Trophoblast cell (in vitro differentiated cells and primary cell): Measurements from ENCODE around the gene LRP1B.

ENCODE experiments used
- DNase-seq, 2 donors: peaks; one replicate each; pipeline ENCODE4 v3.0.0-alpha.2; 2016
- H2AFZ ChIP-seq: 2 replicates; pipeline ENCODE4 v1.6.1; 2013; ENCODE audit warnings: low read length, moderate library complexity, mild to moderate bottlenecking; ENCODE audit not compliant: insufficient read depth, poor library complexity
- H2AK5ac ChIP-seq: 2 replicates; pipeline ENCODE4 v1.6.1; 2013; ENCODE audit warnings: mild to moderate bottlenecking, low read length
- H2BK120ac ChIP-seq: 2 replicates; pipeline ENCODE4 v1.6.1; 2013; ENCODE audit warnings: low read length, mild to moderate bottlenecking, moderate library complexity; ENCODE audit not compliant: insufficient read depth, poor library complexity
- H2BK12ac ChIP-seq: 2 replicates; pipeline ENCODE4 v1.6.1; 2013; ENCODE audit warnings: mild to moderate bottlenecking, low read length, moderate library complexity
- H2BK5ac ChIP-seq: 2 replicates; pipeline ENCODE4 v1.6.1; 2013; ENCODE audit warnings: low read length, low read depth, moderate library complexity, mild to moderate bottlenecking; ENCODE audit not compliant: poor library complexity
- H3K14ac ChIP-seq: 2 replicates; pipeline ENCODE4 v1.6.1; 2013; ENCODE audit warnings: mild to moderate bottlenecking, low read length
- H3K18ac ChIP-seq: 2 replicates; pipeline ENCODE4 v1.6.1; 2013; ENCODE audit warnings: mild to moderate bottlenecking, low read length
- H3K23ac ChIP-seq: 2 replicates; pipeline ENCODE4 v1.6.1; 2013; ENCODE audit warnings: low read length
- H3K27ac ChIP-seq: 2 replicates; pipeline ENCODE4 v1.5.1; 2013; ENCODE audit warnings: low read depth, mild to moderate bottlenecking, inconsistent platforms, low read length, moderate library complexity
- H3K27me3 ChIP-seq: 2 replicates; pipeline ENCODE4 v1.6.1; 2013; ENCODE audit warnings: inconsistent platforms, mild to moderate bottlenecking, low read length, moderate library complexity; ENCODE audit not compliant: insufficient read depth
- H3K36me3 ChIP-seq, 2 experiments: 1 replicate in 1 of 2; 2 replicates in 1 of 2; pipeline ENCODE4 v1.6.1; 2013; ENCODE audit warnings: low read length in 2 of 2, mild to moderate bottlenecking in 2 of 2, moderate library complexity in 1 of 2; ENCODE audit not compliant: insufficient read depth in 2 of 2, control insufficient read depth in 1 of 2
- H3K4ac ChIP-seq: 2 replicates; pipeline ENCODE4 v1.6.1; 2013; ENCODE audit warnings: low read depth, mild to moderate bottlenecking, low read length, moderate library complexity
- H3K4me1 ChIP-seq, 2 experiments: 1 replicate in 1 of 2; 2 replicates in 1 of 2; pipeline ENCODE4 v1.6.1; 2013; ENCODE audit warnings: low read length in 2 of 2, mild to moderate bottlenecking in 2 of 2, moderate library complexity in 1 of 2; ENCODE audit not compliant: insufficient read depth in 2 of 2, control insufficient read depth in 1 of 2
- H3K4me2 ChIP-seq: 2 replicates; pipeline ENCODE4 v1.6.1; 2013; ENCODE audit warnings: inconsistent platforms, mild to moderate bottlenecking, low read length, moderate library complexity
- H3K4me3 ChIP-seq: 2 replicates; pipeline ENCODE4 v1.5.1; 2013; ENCODE audit warnings: mild to moderate bottlenecking, low read depth, low read length, inconsistent platforms
- H3K79me1 ChIP-seq: one replicate; pipeline ENCODE4 v1.6.1; 2013; ENCODE audit warnings: low read length
- H3K79me2 ChIP-seq: 2 replicates; pipeline ENCODE4 v1.6.1; 2013; ENCODE audit warnings: low read length, mild to moderate bottlenecking; ENCODE audit not compliant: control insufficient read depth, insufficient read depth, poor library complexity
- H3K9ac ChIP-seq: 2 replicates; pipeline ENCODE4 v1.6.1; 2013; ENCODE audit warnings: mild to moderate bottlenecking, low read length
- H3K9me3 ChIP-seq: 2 replicates; pipeline ENCODE4 v1.6.1; 2013; ENCODE audit warnings: low read depth, mild to moderate bottlenecking, control low read depth, inconsistent platforms, low read length; ENCODE audit not compliant: insufficient read depth
- H4K12ac ChIP-seq: 2 replicates; pipeline ENCODE4 v1.6.1; 2013; ENCODE audit warnings: low read depth, mild to moderate bottlenecking, low read length, moderate library complexity
- H4K8ac ChIP-seq: 2 replicates; pipeline ENCODE4 v1.6.1; 2013; ENCODE audit warnings: low read depth, mild to moderate bottlenecking, low read length, moderate library complexity
- H4K91ac ChIP-seq: one replicate; pipeline ENCODE4 v1.6.1; 2013; ENCODE audit warnings: low read depth, mild to moderate bottlenecking, low read length, moderate library complexity
- WGBS: extraction: QIAGEN DNeasy Blood & Tissue Kit; methylation state at CpG from one replicate; pipeline ENCODE4 v1.1.7; 2013; ENCODE audit warnings: missing lambda C conversion rate; ENCODE audit not compliant: insufficient read length, insufficient coverage; ENCODE audit errors: extremely low coverage; 5-methylcytosine and 5-hydroxymethylcytosine counted together

Gene LRP1B

DNA sequence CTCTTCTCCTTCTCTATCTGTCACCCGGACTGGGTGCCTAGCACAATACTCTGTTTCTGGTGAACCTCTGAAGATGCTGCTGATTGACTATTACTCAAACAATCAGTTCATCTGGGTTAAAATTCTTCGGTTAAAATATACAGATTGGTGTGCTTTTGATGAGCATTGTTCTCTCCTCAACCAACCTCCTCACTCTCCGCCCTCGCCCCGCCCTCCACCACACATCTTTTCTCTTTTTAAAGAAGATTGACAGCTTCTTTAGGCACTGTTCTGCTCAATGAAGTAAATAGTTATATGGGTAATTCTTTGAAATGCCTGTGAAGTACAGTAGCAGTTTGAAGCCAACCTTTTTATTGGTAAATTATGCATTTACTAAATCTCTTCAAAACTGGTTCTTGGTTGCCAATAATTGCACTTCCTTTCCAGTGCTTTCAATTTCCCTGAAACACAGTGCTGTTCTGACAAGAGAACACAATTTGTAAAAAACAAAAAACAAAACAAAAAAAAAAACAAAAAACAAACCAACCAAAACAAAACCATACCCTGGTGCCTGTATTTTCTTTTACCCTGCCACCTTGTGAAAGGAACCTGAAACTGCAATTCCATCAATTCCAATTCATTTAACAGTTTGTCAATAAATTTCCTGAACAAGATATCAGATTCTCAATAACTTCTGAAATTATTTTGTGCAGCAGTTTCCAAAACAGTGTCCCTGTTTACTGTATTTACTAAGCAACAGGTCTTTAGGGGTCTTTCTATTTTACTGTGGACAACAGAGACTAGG lies 188.6 kb downstream of the LRP1B start:
- H3K36me3 ChIP-seq: no peaks in the 10 kb centered on the region
- no peak overlapping the region for H3K4me3 ChIP-seq
- H3K18ac ChIP-seq: no peak overlapping the region
- no peaks in the 10 kb centered on the region for H3K79me2 ChIP-seq
- H3K4me1 ChIP-seq: no peaks in the 10 kb centered on the region
- H2BK5ac ChIP-seq: no peak overlapping the region
- H2AK5ac ChIP-seq: no peak overlapping the region
- DNase-seq: no peak
- H3K27ac ChIP-seq: no peak overlapping the region
- H2BK120ac ChIP-seq: no peak overlapping the region
- H3K23ac ChIP-seq: no peak overlapping the region
- H4K12ac ChIP-seq: no peak overlapping the region
- H3K9ac ChIP-seq: no peak overlapping the region
- no peaks in the 10 kb centered on the region for H3K9me3 ChIP-seq
- WGBS: no CpG with 5 or more reads among the region's 5 CpGs
- no peak overlapping the region for H3K4me2 ChIP-seq
- no peak overlapping the region for H2BK12ac ChIP-seq
- no peak overlapping the region for H2AFZ ChIP-seq
- H3K4ac ChIP-seq: no peak overlapping the region
- no peaks in the 10 kb centered on the region for H3K27me3 ChIP-seq
- H4K8ac ChIP-seq: peak overlapping the region; percentile 47
- H4K91ac ChIP-seq: no peak overlapping the region
- no peak overlapping the region for H3K14ac ChIP-seq
- no peaks in the 10 kb centered on the region for H3K79me1 ChIP-seq

DNA sequence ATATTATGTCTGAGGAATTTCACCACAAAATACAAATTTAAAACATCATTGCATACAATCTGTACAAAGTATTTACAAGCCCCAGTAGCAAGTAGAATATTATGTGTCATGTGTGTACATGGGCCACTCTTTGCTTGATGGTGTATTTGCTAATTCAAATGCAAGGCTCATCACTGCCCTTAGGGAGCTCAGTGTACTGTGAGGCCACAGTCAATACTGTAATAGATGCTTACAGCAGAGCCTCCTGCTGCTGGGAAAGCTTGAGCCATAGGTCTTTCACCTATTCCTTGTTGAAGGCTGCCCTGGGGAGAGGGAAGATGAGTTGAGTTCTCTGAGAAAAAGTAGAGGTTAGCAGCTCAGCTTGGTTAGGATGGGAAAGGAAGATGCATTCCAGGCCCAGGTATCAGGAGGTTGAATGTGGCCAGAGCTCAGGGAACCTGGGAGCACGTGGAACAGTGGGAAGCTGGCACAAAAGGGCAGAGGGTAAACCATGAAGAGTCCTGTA lies 189.6 kb downstream of the LRP1B start:
- H2AK5ac ChIP-seq: no peak overlapping the region
- H4K8ac ChIP-seq: no peak overlapping the region
- H3K4me1 ChIP-seq: no peaks in the 10 kb centered on the region
- no CpG with 5 or more reads among the region's 1 CpG for WGBS
- H3K23ac ChIP-seq: no peak overlapping the region
- H2BK120ac ChIP-seq: no peak overlapping the region
- peak overlapping the region; percentile 15 for H3K14ac ChIP-seq
- no peak overlapping the region for H3K4me2 ChIP-seq
- H3K9me3 ChIP-seq: no peaks in the 10 kb centered on the region
- H3K27me3 ChIP-seq: no peaks in the 10 kb centered on the region
- no peak overlapping the region for H3K4ac ChIP-seq
- H3K9ac ChIP-seq: no peak overlapping the region
- no peaks in the 10 kb centered on the region for H3K79me1 ChIP-seq
- H4K91ac ChIP-seq: no peak overlapping the region
- H3K18ac ChIP-seq: no peak overlapping the region
- no peak overlapping the region for H4K12ac ChIP-seq
- no peak overlapping the region for H2BK12ac ChIP-seq
- no peak for DNase-seq
- H3K4me3 ChIP-seq: no peak overlapping the region
- H2BK5ac ChIP-seq: no peak overlapping the region
- H2AFZ ChIP-seq: no peak overlapping the region
- H3K36me3 ChIP-seq: no peaks in the 10 kb centered on the region
- no peaks in the 10 kb centered on the region for H3K79me2 ChIP-seq
- H3K27ac ChIP-seq: no peak overlapping the region

DNA sequence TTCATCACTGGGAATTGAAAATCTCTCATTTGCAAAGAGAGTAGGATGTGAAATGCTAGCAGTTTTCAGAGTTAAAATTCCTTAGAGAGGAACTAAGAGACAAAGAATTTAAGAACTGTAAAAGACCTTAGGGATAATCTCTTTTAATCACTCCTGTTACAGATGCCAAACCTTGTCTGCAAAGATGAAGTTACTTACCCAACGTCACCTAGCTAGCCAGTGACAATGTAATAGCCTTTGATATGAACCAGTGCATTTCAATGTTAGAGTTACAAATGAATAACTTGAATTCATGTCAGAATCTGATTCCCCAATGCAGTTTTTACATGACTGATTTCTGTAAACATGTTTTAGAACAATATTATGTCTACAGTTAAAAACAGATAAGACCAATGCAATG lies 190.1 kb downstream of the LRP1B start:
- H2BK5ac ChIP-seq: no peak overlapping the region
- no peaks in the 10 kb centered on the region for H3K79me1 ChIP-seq
- no peaks in the 10 kb centered on the region for H3K79me2 ChIP-seq
- no peak overlapping the region for H3K27ac ChIP-seq
- H3K27me3 ChIP-seq: no peaks in the 10 kb centered on the region
- no peak overlapping the region for H2AK5ac ChIP-seq
- no CpG with 5 or more reads among the region's 1 CpG for WGBS
- no peak for DNase-seq
- no peak overlapping the region for H2BK12ac ChIP-seq
- H3K4me2 ChIP-seq: no peak overlapping the region
- no peak overlapping the region for H3K23ac ChIP-seq
- no peak overlapping the region for H4K12ac ChIP-seq
- no peaks in the 10 kb centered on the region for H3K4me1 ChIP-seq
- H3K9ac ChIP-seq: no peak overlapping the region
- no peak overlapping the region for H3K4me3 ChIP-seq
- no peak overlapping the region for H4K8ac ChIP-seq
- no peak overlapping the region for H2AFZ ChIP-seq
- H4K91ac ChIP-seq: no peak overlapping the region
- no peaks in the 10 kb centered on the region for H3K9me3 ChIP-seq
- H3K4ac ChIP-seq: no peak overlapping the region
- no peak overlapping the region for H3K18ac ChIP-seq
- H2BK120ac ChIP-seq: no peak overlapping the region
- no peak overlapping the region for H3K14ac ChIP-seq
- no peaks in the 10 kb centered on the region for H3K36me3 ChIP-seq

DNA sequence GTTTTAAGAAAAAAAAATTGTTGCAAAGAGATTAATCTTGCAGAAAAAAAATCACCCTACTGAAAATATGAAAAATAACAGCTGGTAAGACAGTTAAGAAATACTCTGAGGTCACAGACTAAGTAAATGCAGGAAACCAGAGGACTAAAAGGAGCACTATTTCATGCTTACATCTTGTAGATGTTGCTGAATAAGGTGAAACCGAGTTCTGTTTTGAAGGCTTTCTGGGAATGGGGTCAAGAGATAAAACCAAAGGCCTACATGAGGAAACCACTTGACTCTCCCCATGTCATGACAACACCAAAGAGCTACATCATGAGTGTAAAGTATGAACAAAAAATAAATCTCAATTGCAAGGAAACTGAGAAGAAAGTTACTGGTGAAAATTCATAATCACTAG lies 197.6 kb downstream of the LRP1B start:
- no peak overlapping the region for H2BK120ac ChIP-seq
- no peaks in the 10 kb centered on the region for H3K27me3 ChIP-seq
- no peak overlapping the region for H3K9ac ChIP-seq
- no peaks in the 10 kb centered on the region for H3K79me1 ChIP-seq
- H3K23ac ChIP-seq: no peak overlapping the region
- H2AFZ ChIP-seq: no peak overlapping the region
- no peak overlapping the region for H3K4me3 ChIP-seq
- H3K4ac ChIP-seq: no peak overlapping the region
- H3K9me3 ChIP-seq: no peaks in the 10 kb centered on the region
- H3K27ac ChIP-seq: no peak overlapping the region
- H3K14ac ChIP-seq: no peak overlapping the region
- no peak overlapping the region for H4K91ac ChIP-seq
- no peak overlapping the region for H3K18ac ChIP-seq
- H4K12ac ChIP-seq: no peak overlapping the region
- no peak overlapping the region for H4K8ac ChIP-seq
- no peak overlapping the region for H2AK5ac ChIP-seq
- no peaks in the 10 kb centered on the region for H3K4me1 ChIP-seq
- no CpG with 5 or more reads among the region's 1 CpG for WGBS
- H3K36me3 ChIP-seq: no peaks in the 10 kb centered on the region
- H2BK5ac ChIP-seq: no peak overlapping the region
- DNase-seq: no peak
- H3K4me2 ChIP-seq: no peak overlapping the region
- H2BK12ac ChIP-seq: no peak overlapping the region
- H3K79me2 ChIP-seq: no peaks in the 10 kb centered on the region
